Activated CD4-positive, alpha-beta T cell treated with anti-CD3 and anti-CD28 coated beads, Interleukin-2, amount 50 U/mL, for 48 hours (primary cell): ENCODE results near the gene UBE2Z.
A peak's percentile ranks its signal among the peaks of the same experiment; 100 is the strongest.
"Not testable (repeated sequence)": the region's sequence is repeated elsewhere in the genome, so short reads cannot be mapped to it uniquely, and the experiment has no call there.

Experiments
- DNase-seq, 2 experiments: peaks; one replicate each; pipeline ENCODE4 v3.0.0-alpha.2; 2020

The UBE2Z gene

DNA sequence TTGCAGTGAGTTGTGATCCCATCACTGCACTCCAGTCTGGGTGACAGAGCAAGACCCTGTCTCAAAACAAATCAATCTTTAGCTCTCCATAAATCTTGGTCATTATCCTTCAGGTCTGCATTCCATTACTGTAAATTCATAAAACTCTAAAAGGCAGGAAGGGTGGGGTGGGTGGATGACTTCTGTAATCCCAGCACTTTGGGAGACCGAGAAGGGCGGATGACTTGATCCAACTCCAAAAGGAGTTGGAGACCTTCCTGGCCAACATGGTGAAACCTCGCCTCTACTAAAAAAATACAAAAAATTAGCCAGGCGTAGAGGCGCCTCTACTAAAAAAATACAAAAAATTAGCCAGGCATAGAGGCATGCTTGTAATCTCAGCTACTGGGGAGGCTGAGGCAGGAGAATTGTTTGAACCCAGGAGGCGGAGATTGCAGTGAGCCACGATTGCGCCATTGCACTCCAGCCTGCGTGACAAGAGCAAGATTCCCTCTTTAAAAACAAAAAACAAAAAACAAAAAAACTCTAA is 2.2 kb upstream of the UBE2Z start:
- DNase-seq: no peak

DNA sequence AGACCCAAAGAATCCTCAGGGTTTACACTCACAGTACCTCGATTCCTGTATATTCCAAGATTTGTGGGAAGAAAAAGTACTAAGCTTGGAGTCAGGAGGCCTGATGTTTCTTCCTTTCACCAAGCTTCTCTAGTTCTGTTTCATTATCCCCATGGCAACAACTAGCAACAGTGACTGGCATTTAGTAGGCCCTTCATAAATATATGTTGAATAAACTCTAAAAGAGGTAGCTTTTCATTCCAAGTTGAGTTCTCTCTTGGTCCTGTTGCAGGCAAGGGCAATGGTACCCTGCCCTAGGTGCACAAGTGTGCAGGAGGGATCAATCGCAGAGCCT is 527 bp upstream of the UBE2Z start:
- no peak for DNase-seq

- peak; percentile 96 for DNase-seq
These were observed 717 bp downstream of the UBE2Z start for GRCh38 chr17:48908853-48909394.

DNA sequence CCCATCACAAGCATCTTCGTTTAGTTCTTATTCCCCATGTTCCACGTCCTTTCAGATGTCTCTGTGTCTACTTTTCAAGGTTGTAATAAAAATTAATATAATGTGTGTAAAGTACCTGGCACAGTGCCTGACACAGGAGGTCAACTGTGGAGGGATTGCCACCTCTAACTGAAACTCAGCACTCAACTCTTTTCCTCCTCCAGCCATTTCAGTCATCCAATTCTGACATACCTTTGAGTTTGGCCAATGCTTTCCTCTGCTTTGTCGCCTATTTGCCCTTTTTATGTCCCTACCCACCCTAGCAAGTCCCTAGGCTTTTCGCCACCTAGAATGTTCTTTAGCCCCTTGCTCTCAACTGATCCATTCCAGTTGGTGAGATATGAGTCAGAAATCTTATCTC is 1.6 kb downstream of the UBE2Z start:
- DNase-seq: peak in 1 of 2 experiments; percentile 9

- no peak for DNase-seq
These were observed 2.2 kb downstream of the UBE2Z start for GRCh38 chr17:48910370-48910769.

GRCh38 chr17:48912476-48912875 is 4.3 kb downstream of the UBE2Z start:
- DNase-seq: no peak

DNA sequence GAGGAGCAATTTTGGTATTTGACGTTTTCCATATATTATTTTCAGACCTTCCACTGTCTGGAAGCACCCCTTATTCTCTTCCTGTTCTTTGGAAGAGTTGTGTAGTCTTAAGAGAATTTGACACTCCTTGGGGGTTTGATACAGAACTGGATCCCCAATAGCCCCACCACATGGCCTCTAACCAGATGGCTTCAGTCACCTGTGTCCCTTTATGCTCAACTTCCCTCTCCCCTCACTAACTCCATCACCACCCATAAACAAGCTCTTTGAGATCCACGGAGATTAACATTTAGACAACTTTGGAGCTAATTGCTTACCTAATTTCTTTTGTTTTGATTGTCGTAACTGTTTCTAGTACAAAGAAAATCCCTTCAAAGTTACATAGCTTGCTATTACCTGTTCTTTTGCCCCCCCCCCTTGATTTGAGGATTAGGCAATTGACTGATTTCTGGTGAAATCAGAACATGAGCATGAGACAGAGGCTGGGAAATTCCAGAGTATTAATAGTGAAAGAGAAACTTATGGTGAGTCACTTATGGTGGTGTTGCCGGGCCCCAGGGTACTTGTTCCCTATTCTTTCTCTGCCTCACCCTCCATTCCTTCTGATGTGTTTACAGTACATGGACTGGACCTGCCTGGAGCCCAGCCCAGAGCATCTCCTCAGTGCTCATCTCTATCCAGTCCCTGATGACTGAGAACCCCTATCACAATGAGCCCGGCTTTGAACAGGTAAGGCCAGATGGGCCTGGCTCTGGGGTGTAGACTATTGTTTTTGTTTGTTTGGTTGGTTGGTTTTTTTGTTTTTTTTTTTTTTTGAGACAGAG is 7.5 kb downstream of the UBE2Z start:
- peak; percentile 48 to 63 for DNase-seq

- no peak for DNase-seq
These were observed 17.2 kb downstream of the UBE2Z start for GRCh38 chr17:48925251-48925990.

- no peak for DNase-seq
These were observed 17.8 kb downstream of the UBE2Z start for GRCh38 chr17:48925991-48926342.

DNA sequence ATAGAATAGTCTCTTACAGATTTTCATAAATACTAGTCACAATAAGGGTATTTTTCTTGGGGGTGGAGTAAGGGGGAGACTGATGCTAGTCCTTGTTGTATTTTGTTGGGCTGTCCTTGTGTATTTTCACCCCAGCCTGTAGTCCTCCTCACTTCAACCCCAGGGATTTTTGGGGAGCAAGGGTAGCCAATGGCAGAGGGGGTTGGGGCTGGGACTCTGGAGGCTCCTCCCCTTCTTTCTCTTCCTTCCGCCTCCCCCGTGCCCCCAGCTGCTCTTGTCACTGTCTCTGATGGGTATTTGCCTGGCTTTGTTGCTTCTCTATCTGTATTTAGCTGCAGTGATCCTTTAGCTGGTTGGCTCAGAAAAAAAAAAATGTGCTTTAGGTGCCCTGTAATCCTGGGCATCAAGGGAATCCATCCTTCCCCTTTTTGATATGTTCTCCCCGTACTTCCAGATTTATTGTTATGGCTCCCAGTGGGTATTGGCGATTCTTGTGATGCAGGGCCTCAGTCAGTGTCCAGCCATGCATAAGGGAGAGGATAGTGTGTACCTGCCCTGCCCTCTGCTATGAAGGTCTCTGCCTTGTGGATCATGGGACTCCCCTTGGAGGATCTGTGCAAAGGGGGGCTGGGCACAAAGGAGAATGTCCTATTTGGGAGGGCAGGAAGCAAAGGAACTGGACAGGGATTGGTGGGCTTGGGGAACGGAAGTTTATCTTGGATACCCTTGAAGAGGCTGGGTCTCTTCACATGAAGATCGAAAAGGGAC is 20.0 kb downstream of the UBE2Z start:
- no peak for DNase-seq

- no peak for DNase-seq
These were observed 20.9 kb downstream of the UBE2Z start for GRCh38 chr17:48928876-48929811.

- DNase-seq: no peak
These were observed 21.6 kb downstream of the UBE2Z start for GRCh38 chr17:48929812-48930165.

- DNase-seq: no peak
These were observed 22.2 kb downstream of the UBE2Z start for GRCh38 chr17:48930435-48930873.

- DNase-seq: no peak
These were observed 24.8 kb downstream of the UBE2Z start for GRCh38 chr17:48933035-48933434.

GRCh38 chr17:48944515-48945260 is 36.5 kb downstream of the UBE2Z start, which contains the start of gene SNF8:
Gene SNF8 (minus strand): TSS chr17:48944842. CDS start chr17:48944734, 108 bp downstream.
- peak; percentile 93 to 94 for DNase-seq

- not testable (repeated sequence) for DNase-seq
These were observed 37.0 kb downstream of the UBE2Z start for GRCh38 chr17:48945261-48945651.

DNA sequence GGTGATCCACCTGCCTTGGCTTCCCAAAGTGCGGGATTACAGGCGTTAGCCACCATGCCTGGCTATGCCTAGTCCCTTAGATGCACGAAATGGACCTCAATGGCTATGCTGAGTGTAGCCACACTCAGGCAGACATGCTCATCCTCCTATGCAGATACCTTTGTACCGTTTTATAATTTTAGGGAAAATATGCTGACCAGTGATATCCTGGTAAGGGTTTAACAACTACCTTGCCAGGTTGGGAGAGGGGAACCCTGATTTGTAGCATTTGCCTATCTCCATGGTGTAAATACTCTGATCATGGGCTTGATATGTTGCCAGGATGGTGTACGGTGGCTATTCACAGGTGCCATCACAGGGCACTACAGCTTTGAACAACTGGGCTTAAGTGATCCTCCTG is 43.4 kb downstream of the UBE2Z start:
- no peak for DNase-seq

DNA sequence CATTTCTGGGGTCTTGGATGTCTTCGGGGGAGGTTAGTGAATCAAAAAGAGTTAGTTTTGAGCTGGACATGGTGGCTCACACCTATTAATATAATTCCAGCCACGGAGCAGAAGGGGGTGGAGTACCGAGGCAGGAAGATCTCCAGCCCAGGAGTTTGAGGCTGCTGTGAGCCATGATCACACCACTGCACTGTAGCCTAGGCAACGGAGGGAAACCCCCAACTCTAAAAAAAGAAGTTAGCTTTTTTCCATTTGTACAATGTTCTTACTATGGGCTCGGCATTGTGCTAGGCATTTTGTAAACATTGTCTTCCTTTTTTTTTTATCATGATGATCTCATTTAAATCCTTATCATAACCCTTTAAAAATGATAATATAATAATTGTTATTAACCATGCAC is 44.7 kb downstream of the UBE2Z start:
- DNase-seq: no peak

DNA sequence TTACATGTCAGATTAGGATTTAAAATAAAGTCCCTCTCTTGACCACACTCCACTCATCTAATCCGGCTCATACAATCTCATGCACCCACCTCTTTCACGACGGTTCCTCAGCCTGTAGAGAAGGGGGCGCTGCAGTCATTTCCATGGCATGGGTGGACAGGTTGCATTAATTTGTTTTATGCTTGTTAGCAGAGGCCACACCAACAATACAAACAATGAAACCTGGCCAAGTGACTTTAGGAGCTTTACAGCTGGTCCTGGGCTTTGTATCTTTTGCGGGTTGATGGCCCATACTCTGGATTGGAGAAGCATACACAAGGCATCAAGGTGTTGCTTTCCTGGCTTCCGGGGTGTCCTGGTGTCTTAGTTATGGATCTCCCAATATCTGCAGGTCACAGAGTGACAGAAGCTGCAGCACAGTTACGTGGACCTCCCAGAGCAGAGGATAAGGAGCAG is 46.1 kb downstream of the UBE2Z start:
- DNase-seq: no peak

DNA sequence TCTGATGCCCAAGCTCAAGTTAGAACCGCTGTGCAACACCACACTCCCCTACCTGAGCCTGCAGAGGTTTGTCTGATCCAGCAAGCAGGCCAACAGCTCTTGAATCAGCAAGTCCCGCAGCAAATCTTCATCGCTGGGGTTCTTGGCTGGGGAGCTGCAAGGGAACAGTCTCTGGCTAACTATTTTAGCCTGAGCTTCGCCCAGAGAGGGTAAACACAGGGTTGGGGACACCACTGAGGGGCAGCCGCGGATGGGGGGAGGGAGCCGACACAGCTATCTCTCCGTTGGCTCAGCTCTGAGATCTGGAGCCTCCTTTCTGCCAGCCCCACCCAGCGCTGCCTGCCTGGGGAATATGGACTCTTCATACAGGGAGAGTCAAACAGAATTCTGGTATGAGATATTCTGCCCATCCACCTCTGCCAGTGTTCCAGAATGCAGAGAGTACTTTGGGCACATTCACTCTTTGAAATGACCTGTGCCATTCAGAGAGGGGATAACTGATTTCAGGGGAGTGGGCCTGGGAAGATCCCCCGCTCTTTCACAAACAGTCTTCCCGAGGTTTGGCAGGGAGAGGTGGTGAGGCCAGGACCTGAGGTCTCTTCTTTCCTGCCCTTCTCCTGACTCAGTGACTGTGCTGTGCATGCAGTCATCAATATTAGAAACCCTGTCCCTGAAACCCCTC is 52.8 kb downstream of the UBE2Z start:
- DNase-seq: no peak
